GM23338 (cell line): Measurements from ENCODE around the gene TRPM3. TPM values are rescaled to one million over a fixed set of nuclear protein-coding genes. Genes with fewer than 3 reads are reported as not detected.

ENCODE experiments used
- ATAC-seq: fragments of 200-7000 bp; cut with Tn5 transposase; 3 replicates; pipeline ENCODE4 v1.9.1; 2020
- DNase-seq: peaks from one replicate; pipeline ENCODE4 v3.0.0-alpha.2; 2015; ENCODE audit warnings: low spot score
- H2AFZ ChIP-seq: fragments of 200-600 bp; sonication (generic); 2 replicates; pipeline ENCODE4 v1.8.0; 2016; ENCODE audit warnings: antibody characterized with exemption, mild to moderate bottlenecking, moderate library complexity
- H3F3A ChIP-seq: fragments of 200-600 bp; sonication (generic); replicated peaks from 2 replicates; pipeline ENCODE4 v1.8.0; 2017; ENCODE audit warnings: antibody characterized with exemption, mixed run types, low read depth
- H3K27ac ChIP-seq: fragments of 200-600 bp; sonication (generic); 2 replicates; pipeline ENCODE4 v1.6.1; 2016; ENCODE audit warnings: low read depth
- H3K27me3 ChIP-seq: fragments of 200-600 bp; sonication (generic); 2 replicates; pipeline ENCODE4 v1.8.0; 2016; ENCODE audit warnings: mild to moderate bottlenecking, mixed run types, moderate library complexity; ENCODE audit not compliant: insufficient read depth
- H3K36me3 ChIP-seq: fragments of 200-600 bp; sonication (generic); 2 replicates; pipeline ENCODE4 v1.8.0; 2016; ENCODE audit warnings: mild to moderate bottlenecking; ENCODE audit not compliant: insufficient read depth
- H3K4me1 ChIP-seq: fragments of 200-600 bp; sonication (generic); 2 replicates; pipeline ENCODE4 v1.8.0; 2016; ENCODE audit warnings: mild to moderate bottlenecking, moderate library complexity; ENCODE audit not compliant: insufficient read depth
- H3K4me2 ChIP-seq: fragments of 200-600 bp; sonication (generic); 2 replicates; pipeline ENCODE4 v1.7.1; 2017; ENCODE audit warnings: mixed run types
- H3K4me3 ChIP-seq: fragments of 200-600 bp; sonication (generic); 2 replicates; pipeline ENCODE4 v1.6.1; 2016; ENCODE audit warnings: mixed run types
- H3K79me2 ChIP-seq: fragments of 200-600 bp; sonication (generic); replicated peaks from 2 replicates; pipeline ENCODE4 v1.8.0; 2017; ENCODE audit warnings: mild to moderate bottlenecking; ENCODE audit not compliant: insufficient read depth
- H3K9me2 ChIP-seq: fragments of 200-600 bp; sonication (generic); 2 replicates; pipeline ENCODE4 v1.8.0; 2017; ENCODE audit not compliant: insufficient read depth
- H4K20me1 ChIP-seq: fragments of 200-600 bp; sonication (generic); replicated peaks from 2 replicates; pipeline ENCODE4 v1.8.0; 2017; ENCODE audit warnings: mild to moderate bottlenecking; ENCODE audit not compliant: insufficient read depth
- H3K27ac Mint-ChIP-seq: 2 replicates; pipeline ENCODE4 v1.8.0; 2020; ENCODE audit warnings: inconsistent platforms, mild to moderate bottlenecking, moderate library complexity, mixed read lengths
- H3K27me3 Mint-ChIP-seq: 3 replicates; pipeline ENCODE4 v1.8.0; 2022; ENCODE audit warnings: low read depth, mild to moderate bottlenecking, moderate library complexity, mixed read lengths, inconsistent platforms; ENCODE audit not compliant: insufficient read depth, poor library complexity
- H3K36me3 Mint-ChIP-seq: 3 replicates; pipeline ENCODE4 v1.8.0; 2021; ENCODE audit warnings: low read depth, mild to moderate bottlenecking, inconsistent platforms, moderate library complexity, mixed read lengths
- H3K4me1 Mint-ChIP-seq: 3 replicates; pipeline ENCODE4 v1.8.0; 2020; ENCODE audit warnings: mild to moderate bottlenecking, inconsistent platforms, mixed read lengths
- H3K4me3 Mint-ChIP-seq: 3 replicates; pipeline ENCODE4 v1.8.0; 2021; ENCODE audit warnings: moderate library complexity, mild to moderate bottlenecking, inconsistent platforms, mixed read lengths
- H3K9me3 Mint-ChIP-seq: 3 replicates; pipeline ENCODE4 v1.8.0; 2020; ENCODE audit warnings: moderate library complexity, mild to moderate bottlenecking, inconsistent platforms, mixed read lengths
- CREB1 ChIP-seq: fragments of 250-450 bp; sonication (Bioruptor Pico); IDR thresholded peaks from 2 replicates; pipeline ENCODE4 v1.5.0; 2020; ENCODE audit warnings: low read depth, mild to moderate bottlenecking, moderate library complexity
- EZH2phosphoT487 ChIP-seq: fragments of 200-600 bp; sonication (generic); IDR thresholded peaks from one replicate; pipeline ENCODE4 v1.8.1; 2018; ENCODE audit warnings: antibody characterized with exemption; ENCODE audit not compliant: unreplicated experiment
- JUNB ChIP-seq: IDR thresholded peaks from one replicate; pipeline ENCODE4 v1.6.1; 2016; ENCODE audit warnings: antibody characterized with exemption; ENCODE audit not compliant: unreplicated experiment
- NANOG ChIP-seq: IDR thresholded peaks from 2 replicates; pipeline ENCODE4 v1.6.1; 2016; ENCODE audit warnings: antibody characterized with exemption, borderline replicate concordance
- POLR2AphosphoS5 ChIP-seq: IDR thresholded peaks from 2 replicates; pipeline ENCODE4 v1.6.1; 2016; ENCODE audit warnings: antibody characterized with exemption, low read depth
- REST ChIP-seq: IDR thresholded peaks from one replicate; pipeline ENCODE4 v1.6.1; 2018; ENCODE audit warnings: antibody characterized with exemption; ENCODE audit not compliant: unreplicated experiment
- STAT1 ChIP-seq: IDR thresholded peaks from one replicate; pipeline ENCODE4 v1.6.1; 2016; ENCODE audit warnings: antibody characterized with exemption; ENCODE audit not compliant: unreplicated experiment
- ZNF331 ChIP-seq: fragments of 250-450 bp; sonication (Bioruptor Pico); IDR thresholded peaks from 2 replicates; pipeline ENCODE4 v1.5.0; 2020; ENCODE audit warnings: low read depth, mild to moderate bottlenecking, moderate library complexity
- ZNF462 ChIP-seq: fragments of 250-450 bp; sonication (Bioruptor Pico); IDR thresholded peaks from 2 replicates; pipeline ENCODE4 v1.5.0; 2020; ENCODE audit warnings: mild to moderate bottlenecking, moderate library complexity
- polyA plus RNA-seq: library from polyadenylated mRNA; unstranded; fragments of >200 nt; fragmentation: Nextera tagmentation; extraction: Ambion mirVana; gene quantifications from 2 replicates; pipeline ENCODE4 v1.2.1, GENCODE V29; 2016
- total RNA-seq: library from RNA; depleted of rRNA; stranded (reverse); fragments of >200 nt; shearing (Covaris generic); gene quantifications from 2 replicates; pipeline ENCODE4 v1.2.3, GENCODE V29; 2014

Gene TRPM3
- total and polyA plus RNA-seq, 2 experiments from 2014 or later, result 2.8 to 8.2 TPM

GRCh38 chr9:70995511-70995910 lies 125.9 kb downstream of the TRPM3 start:
- TF ChIP-seq CREB1 (CRISPR knock-in tag), result no peak
- Mint-ChIP-seq H3K36me3 (no peaks in the 10 kb centered on the region), H3K27ac (no peak overlapping the region), H3K4me3 (no peak overlapping the region), H3K27me3 (peaks cover 5% of the 10 kb centered on the region), H3K9me3 (no peaks in the 10 kb centered on the region), H3K4me1 (peaks cover 15% of the 10 kb centered on the region)
- no peaks in the 10 kb centered on the region for H3K27me3 ChIP-seq
- 0 out of 2 replicates have a peak, but pooled peaks cover 2% of the 10 kb centered on the region for H4K20me1 ChIP-seq
- no peaks in the 10 kb centered on the region for H3K9me2 ChIP-seq
- no peak overlapping the region for H3K4me2 ChIP-seq
- H3K4me3 ChIP-seq, result no peak overlapping the region
- no peak overlapping the region for H2AFZ ChIP-seq
- H3K36me3 ChIP-seq, result no peaks in the 10 kb centered on the region
- H3K27ac ChIP-seq, result no peak overlapping the region
- no peaks in the 10 kb centered on the region for H3F3A ChIP-seq
- ATAC-seq, result no peak
- H3K79me2 ChIP-seq, result no peaks in the 10 kb centered on the region
- no peak for DNase-seq
- H3K4me1 ChIP-seq, result peaks cover 4% of the 10 kb centered on the region; the same call in 1 of the 2 replicates

DNA sequence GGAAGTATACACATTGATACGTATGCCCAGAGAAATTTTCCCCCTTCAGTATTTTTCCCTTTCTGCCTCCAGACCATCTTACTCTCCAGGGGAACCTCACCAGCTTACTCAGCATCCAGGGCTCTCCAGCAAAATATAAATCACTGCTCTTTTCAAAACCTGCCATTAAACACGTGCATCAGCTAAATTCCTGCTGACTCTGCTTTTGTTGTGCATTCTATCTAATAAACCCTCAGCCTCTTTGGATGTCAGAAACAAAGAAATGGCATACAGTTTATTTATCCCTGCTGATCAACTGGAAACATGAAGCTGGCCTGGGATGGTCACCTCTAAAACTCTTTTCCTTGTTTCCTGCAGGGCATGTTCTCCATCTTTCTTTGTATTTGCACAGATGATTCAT lies 126.8 kb downstream of the TRPM3 start:
- no peaks in the 10 kb centered on the region for H3K79me2 ChIP-seq
- Mint-ChIP-seq H3K36me3 (no peaks in the 10 kb centered on the region), H3K4me1 (peaks cover 10% of the 10 kb centered on the region)

More for the DNA sequence above, 126.8 kb downstream of the TRPM3 start:
- no peak for TF ChIP-seq CREB1 (CRISPR knock-in tag)
- no peak for TF ChIP-seq JUNB
- no peak for TF ChIP-seq NANOG
- no peak for TF ChIP-seq POLR2AphosphoS5
- no peak for TF ChIP-seq STAT1
- TF ChIP-seq ZNF462, result no peak
- no peak for TF ChIP-seq ZNF331 (CRISPR knock-in tag)
- no peak for TF ChIP-seq EZH2phosphoT487
- TF ChIP-seq REST, result no peak
- Histone ChIP-seq H4K20me1 (0 out of 2 replicates have a peak, but pooled peaks cover 2% of the 10 kb centered on the region), H3K27ac (no peak overlapping the region), H3K36me3 (no peaks in the 10 kb centered on the region), H3K27me3 (no peaks in the 10 kb centered on the region), H3K4me2 (no peak overlapping the region), H2AFZ (no peak overlapping the region), H3K9me2 (no peaks in the 10 kb centered on the region), H3K4me3 (no peak overlapping the region), H3F3A (no peaks in the 10 kb centered on the region), H3K4me1 (no peaks in the 10 kb centered on the region)
- Mint-ChIP-seq H3K27me3 (peaks cover 5% of the 10 kb centered on the region), H3K9me3 (no peaks in the 10 kb centered on the region), H3K27ac (no peak overlapping the region), H3K4me3 (no peak overlapping the region)
- ATAC-seq, result no peak
- DNase-seq, result no peak
